Parathyroid adenoma (tissue), 2 donors: ENCODE data around the gene KAZN.
A peak's percentile ranks its signal among the peaks of the same experiment; 100 is the strongest.

Source experiments
- H2AFZ ChIP-seq: fragments of 300-600 bp; sonication (generic); one replicate; pipeline ENCODE4 v1.7.0; 2017; ENCODE audit warnings: antibody characterized with exemption, mild to moderate bottlenecking
- H3K27ac ChIP-seq: fragments of 300-600 bp; sonication (generic); one replicate; pipeline ENCODE4 v1.7.0; 2017
- H3K27me3 ChIP-seq: fragments of 300-600 bp; sonication (generic); one replicate; pipeline ENCODE4 v1.7.0; 2017; ENCODE audit warnings: low read length; ENCODE audit not compliant: control insufficient read depth, insufficient read depth
- H3K36me3 ChIP-seq: fragments of 300-600 bp; sonication (generic); one replicate; pipeline ENCODE4 v1.7.0; 2017; ENCODE audit warnings: low read length; ENCODE audit not compliant: control insufficient read depth, insufficient read depth
- H3K4me1 ChIP-seq: fragments of 300-600 bp; sonication (generic); one replicate; pipeline ENCODE4 v1.7.0; 2017; ENCODE audit warnings: control low read depth
- H3K4me2 ChIP-seq: fragments of 300-600 bp; sonication (generic); one replicate; pipeline ENCODE4 v1.7.0; 2017; ENCODE audit warnings: low read length
- H3K4me3 ChIP-seq: fragments of 300-600 bp; sonication (generic); one replicate; pipeline ENCODE4 v1.7.0; 2017; ENCODE audit warnings: low read depth, low read length
- H3K79me2 ChIP-seq: fragments of 300-600 bp; sonication (generic); one replicate; pipeline ENCODE4 v1.7.0; 2017; ENCODE audit warnings: control low read depth
- H3K9ac ChIP-seq: fragments of 300-600 bp; sonication (generic); one replicate; pipeline ENCODE4 v1.7.0; 2017; ENCODE audit warnings: mild to moderate bottlenecking
- H3K9me3 ChIP-seq: fragments of 300-600 bp; sonication (generic); one replicate; pipeline ENCODE4 v1.7.0; 2017; ENCODE audit warnings: low read length; ENCODE audit not compliant: control insufficient read depth
- CTCF ChIP-seq: fragments of 300-600 bp; sonication (generic); IDR thresholded peaks from one replicate; pipeline ENCODE4 v1.7.0; 2017; ENCODE audit warnings: antibody characterized with exemption, mild to moderate bottlenecking
- donor health status: primary hyperparathyroidism.

Gene KAZN

GRCh38 chr1:15083578-15083977, 485.1 kb downstream of the KAZN start:
- Histone ChIP-seq H3K4me2 (no peak overlapping the region), H3K9me3 (no peaks in the 10 kb centered on the region), H3K4me3 (no peak overlapping the region), H3K27ac (no peak overlapping the region), H3K79me2 (no peaks in the 10 kb centered on the region), H2AFZ (no peak overlapping the region), H3K36me3 (no peaks in the 10 kb centered on the region), H3K27me3 (no peaks in the 10 kb centered on the region), H3K4me1 (no peaks in the 10 kb centered on the region), H3K9ac (no peak overlapping the region)
- TF ChIP-seq CTCF = no peak

- Histone ChIP-seq H3K9ac (no peak overlapping the region), H3K27ac (no peak overlapping the region), H3K4me2 (no peak overlapping the region), H3K9me3 (no peaks in the 10 kb centered on the region), H3K36me3 (no peaks in the 10 kb centered on the region), H3K4me1 (peaks cover 6% of the 10 kb centered on the region), H3K27me3 (no peaks in the 10 kb centered on the region), H3K4me3 (no peak overlapping the region), H2AFZ (no peak overlapping the region), H3K79me2 (no peaks in the 10 kb centered on the region)
- TF ChIP-seq CTCF = no peak
These were observed 489.9 kb downstream of the KAZN start for GRCh38 chr1:15088281-15088971.

DNA sequence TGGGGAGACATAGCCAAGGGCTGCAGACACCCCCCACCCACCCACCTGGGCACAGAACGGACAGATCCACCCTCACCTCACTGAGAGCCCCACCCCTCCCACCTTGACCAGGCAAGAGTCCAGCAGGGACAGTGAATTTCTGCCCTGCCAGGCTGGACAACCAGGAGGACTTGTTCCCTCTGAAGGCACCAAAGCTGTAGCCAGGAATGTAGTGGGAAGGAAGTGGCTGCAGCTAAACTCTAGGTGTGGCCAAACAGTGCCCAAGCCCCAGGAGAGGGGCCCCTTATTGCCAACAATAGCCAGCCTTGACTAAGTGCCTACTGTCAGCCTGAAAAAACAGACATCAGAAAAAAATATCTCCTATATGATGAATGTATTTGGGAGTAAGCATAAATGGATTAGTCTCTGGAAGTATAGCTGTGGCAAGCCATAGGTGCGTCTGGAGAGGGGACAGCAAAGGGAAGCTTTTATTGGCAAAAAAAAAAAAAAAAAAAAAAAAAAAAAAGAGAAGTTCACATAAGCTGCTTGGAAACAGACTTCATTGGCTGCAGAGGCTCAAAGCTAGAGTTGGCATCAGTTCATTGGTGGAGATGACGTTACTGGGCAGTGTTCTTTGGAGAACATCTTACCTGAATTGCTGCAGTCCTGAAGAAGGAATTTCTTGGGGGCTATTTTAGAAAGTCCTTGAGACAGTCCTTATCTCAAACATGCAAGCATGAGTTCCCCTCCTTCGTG, 490.9 kb downstream of the KAZN start:
- no peak overlapping the region for H3K27ac ChIP-seq
- no peaks in the 10 kb centered on the region for H3K36me3 ChIP-seq
- H3K9me3 ChIP-seq = no peaks in the 10 kb centered on the region
- H3K4me1 ChIP-seq = peaks cover 6% of the 10 kb centered on the region
- peak overlapping the region; percentile 96 for H2AFZ ChIP-seq
- H3K27me3 ChIP-seq = no peaks in the 10 kb centered on the region
- no peaks in the 10 kb centered on the region for H3K79me2 ChIP-seq
- TF ChIP-seq CTCF = no peak
- H3K4me3 ChIP-seq = no peak overlapping the region
- H3K9ac ChIP-seq = no peak overlapping the region
- no peak overlapping the region for H3K4me2 ChIP-seq

GRCh38 chr1:15090373-15090772, 491.9 kb downstream of the KAZN start:
- peaks cover 6% of the 10 kb centered on the region for H3K4me1 ChIP-seq
- no peaks in the 10 kb centered on the region for H3K79me2 ChIP-seq
- H3K36me3 ChIP-seq = no peaks in the 10 kb centered on the region
- H3K4me3 ChIP-seq = no peak overlapping the region
- H3K27me3 ChIP-seq = no peaks in the 10 kb centered on the region
- H3K27ac ChIP-seq = peak overlapping the region; percentile 56
- TF ChIP-seq CTCF = no peak
- H3K9me3 ChIP-seq = no peaks in the 10 kb centered on the region
- peak overlapping the region; percentile 96 for H2AFZ ChIP-seq
- no peak overlapping the region for H3K9ac ChIP-seq
- H3K4me2 ChIP-seq = peak overlapping the region; percentile 64
